GM15510 (cell line): ENCODE data around the gene G6PC1.

Source experiments
- POLR2A ChIP-seq: IDR thresholded peaks from 3 replicates; pipeline ENCODE4 v1.6.1; 2011; ENCODE audit warnings: borderline replicate concordance; ENCODE audit not compliant: insufficient read length; ENCODE audit errors: extremely low read depth

G6PC1 gene

DNA sequence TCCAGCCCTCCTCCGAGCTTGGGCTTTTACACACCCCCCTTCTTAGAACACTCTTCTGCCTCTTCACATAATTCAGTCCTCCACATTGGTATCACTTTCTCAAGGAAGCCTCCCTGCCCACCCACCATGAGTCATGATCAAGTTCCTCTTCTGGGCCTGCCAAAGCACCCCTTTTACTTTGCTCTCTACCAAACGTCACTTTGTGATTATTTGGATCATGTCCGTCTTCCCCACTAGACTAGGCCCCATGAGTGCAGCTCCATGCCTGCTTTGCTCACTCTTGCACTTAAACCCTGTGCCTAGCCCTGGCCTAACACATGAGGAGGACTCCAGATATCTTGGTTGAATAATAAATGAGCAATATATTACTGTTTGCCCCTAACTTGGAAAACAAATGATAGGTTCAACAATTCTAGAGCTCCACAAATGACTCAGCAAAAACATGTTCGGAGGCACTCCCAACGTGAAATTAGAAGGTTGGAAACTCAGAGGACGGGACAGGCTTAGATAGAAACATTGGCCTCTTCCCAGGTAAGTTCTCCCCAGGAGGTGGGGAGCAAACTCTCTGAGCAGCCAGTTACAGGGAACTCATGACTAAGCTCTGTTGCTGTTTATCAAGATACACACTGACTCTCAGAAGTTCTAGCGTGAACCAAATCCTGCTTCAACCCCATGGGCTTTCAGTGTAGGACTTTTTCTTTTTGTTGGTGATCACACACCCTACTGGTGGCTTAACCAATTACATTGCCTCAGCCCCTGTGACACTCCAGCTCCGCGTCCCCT, 28.3 kb downstream of the G6PC1 start:
- TF ChIP-seq POLR2A: no peak

- TF ChIP-seq POLR2A: no peak
These were observed 28.9 kb downstream of the G6PC1 start for GRCh38 chr17:42929497-42929844.

- no peak for TF ChIP-seq POLR2A
These were observed 37.4 kb downstream of the G6PC1 start for GRCh38 chr17:42937712-42938596.

GRCh38 chr17:42944211-42944610, 43.6 kb downstream of the G6PC1 start:
- TF ChIP-seq POLR2A: no peak

DNA sequence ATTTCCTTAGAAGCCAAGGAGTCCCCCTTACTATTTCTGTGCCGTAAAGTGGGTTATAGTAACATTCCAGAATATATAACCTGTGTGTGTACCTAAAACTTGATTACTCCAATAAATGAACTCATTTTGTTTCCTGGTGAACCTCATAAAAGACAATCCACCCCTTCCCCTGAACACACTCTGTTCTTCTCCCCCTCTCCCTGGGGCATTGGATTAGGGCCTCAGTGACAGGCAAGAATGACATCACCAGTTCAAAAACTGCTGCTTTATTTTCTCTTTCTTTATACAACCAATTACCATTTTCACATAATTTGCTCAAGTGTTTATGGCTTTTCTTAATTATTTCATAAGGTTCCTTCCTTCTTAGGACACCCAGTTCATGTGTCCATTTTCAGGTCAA, 46.2 kb downstream of the G6PC1 start:
- no peak for TF ChIP-seq POLR2A

- no peak for TF ChIP-seq POLR2A
These were observed 49.6 kb downstream of the G6PC1 start for GRCh38 chr17:42950044-42950783.
